DOHH2 (cell line): ENCODE results near the gene PNPLA5.

Source experiments
- EZH2phosphoT487 ChIP-seq: fragments of 200-600 bp; sonication (generic); IDR thresholded peaks from 2 replicates; pipeline ENCODE4 v1.6.1; 2017; ENCODE audit warnings: borderline replicate concordance, mild to moderate bottlenecking, antibody characterized with exemption, low read length, moderate library complexity, mixed read lengths
- TF ChIP-seq, protein P1 (sequence below): fragments of 200-600 bp; sonication (generic); IDR thresholded peaks from one replicate; pipeline ENCODE4 v1.5.1; 2014; ENCODE audit warnings: antibody characterized with exemption, mild to moderate bottlenecking, low read depth, low read length; ENCODE audit not compliant: poor library complexity, severe bottlenecking

GRCh38 chr22:43840431-43840830, 51.4 kb downstream of the PNPLA5 start:
- TF ChIP-seq, protein P1, sequence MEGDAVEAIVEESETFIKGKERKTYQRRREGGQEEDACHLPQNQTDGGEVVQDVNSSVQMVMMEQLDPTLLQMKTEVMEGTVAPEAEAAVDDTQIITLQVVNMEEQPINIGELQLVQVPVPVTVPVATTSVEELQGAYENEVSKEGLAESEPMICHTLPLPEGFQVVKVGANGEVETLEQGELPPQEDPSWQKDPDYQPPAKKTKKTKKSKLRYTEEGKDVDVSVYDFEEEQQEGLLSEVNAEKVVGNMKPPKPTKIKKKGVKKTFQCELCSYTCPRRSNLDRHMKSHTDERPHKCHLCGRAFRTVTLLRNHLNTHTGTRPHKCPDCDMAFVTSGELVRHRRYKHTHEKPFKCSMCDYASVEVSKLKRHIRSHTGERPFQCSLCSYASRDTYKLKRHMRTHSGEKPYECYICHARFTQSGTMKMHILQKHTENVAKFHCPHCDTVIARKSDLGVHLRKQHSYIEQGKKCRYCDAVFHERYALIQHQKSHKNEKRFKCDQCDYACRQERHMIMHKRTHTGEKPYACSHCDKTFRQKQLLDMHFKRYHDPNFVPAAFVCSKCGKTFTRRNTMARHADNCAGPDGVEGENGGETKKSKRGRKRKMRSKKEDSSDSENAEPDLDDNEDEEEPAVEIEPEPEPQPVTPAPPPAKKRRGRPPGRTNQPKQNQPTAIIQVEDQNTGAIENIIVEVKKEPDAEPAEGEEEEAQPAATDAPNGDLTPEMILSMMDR = no peak
- TF ChIP-seq EZH2phosphoT487 = no peak
